GM19238 (cell line): ENCODE results near the gene TMEM179.

Source experiments
- DNase-seq: peaks from one replicate; pipeline ENCODE4 v3.0.0; 2011; ENCODE audit warnings: low spot score; ENCODE audit not compliant: insufficient read length

TMEM179 gene

DNA sequence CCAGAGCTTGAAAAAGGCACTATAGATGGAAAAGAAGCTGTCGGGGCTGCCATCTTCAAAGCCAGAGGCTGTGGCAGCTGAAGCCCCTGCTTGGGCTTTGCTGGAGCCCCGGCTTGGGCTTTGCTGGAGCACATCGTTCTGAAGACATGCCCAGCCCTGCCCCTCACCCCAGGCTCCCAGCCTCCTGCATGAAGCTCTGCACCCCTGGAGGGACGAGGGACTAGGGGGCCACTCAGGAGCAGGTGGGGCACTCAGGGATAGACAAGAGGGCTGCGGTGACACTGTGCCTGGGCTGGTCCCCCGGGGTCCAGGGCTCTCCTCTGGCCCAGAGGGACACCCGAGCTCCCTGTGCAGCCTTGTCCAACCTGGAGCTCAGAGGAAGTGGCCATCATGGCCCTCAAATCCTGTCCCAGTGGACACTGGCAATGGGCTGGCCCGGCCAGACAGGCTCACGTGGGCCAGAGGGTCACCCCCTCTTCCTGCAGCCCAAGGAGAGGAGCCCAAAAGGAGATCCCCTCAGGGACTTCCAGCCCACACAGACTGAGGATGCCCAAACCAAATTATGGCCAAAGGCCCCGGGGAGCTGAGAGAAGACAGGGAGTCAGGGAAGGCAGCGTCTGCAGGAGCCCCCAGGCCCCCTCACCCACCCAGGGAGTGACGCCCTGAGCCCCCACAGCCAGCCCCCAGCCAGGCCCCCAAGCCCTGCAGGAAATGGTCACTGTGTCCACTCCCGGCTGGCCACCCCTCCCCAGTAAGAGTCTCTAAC is 48.1 kb downstream of the TMEM179 start:
- no peak for DNase-seq

- no peak for DNase-seq
Observed at GRCh38 chr14:104555430-104556255, 48.9 kb downstream of the TMEM179 start.

DNA sequence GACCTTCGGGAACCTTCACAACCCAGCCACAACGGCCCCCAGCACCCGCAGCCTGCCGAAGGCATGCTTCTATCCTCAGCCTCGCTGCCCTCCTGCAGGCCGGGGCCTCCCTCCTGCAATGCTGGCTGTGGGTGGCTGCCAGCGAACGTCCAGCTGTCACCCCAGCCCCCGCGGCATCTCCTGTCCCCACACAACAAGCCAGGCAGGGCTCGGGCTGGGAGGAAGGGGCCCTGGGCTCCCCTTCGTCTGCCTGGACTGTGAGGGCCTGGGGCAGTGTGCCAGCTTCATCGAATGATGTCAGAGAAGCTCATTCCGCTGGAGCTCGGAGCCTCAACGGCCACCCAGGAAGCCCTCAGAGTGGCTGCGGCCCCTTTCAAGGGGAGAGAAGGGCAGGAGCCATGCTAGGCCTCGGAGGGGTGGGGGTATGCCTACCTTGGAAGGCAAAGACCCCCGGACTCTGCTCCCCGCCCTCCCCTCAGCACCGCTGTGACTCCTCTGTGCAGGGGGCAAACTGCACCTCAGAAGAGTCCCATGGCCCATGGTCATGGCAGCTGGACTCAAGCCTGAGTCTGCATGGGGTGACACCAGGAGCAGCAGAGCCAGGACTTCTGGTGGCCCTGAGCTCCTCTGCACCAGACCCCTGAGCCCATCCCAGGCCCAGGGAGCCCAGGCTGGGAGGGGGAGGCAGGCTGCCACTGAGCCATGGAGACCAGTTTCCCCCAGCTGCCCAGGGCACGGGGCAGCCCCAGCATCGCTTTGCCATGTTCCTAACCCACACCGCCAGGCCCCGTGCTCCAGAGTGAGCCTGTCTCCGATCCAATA is 49.8 kb downstream of the TMEM179 start:
- no peak for DNase-seq

DNA sequence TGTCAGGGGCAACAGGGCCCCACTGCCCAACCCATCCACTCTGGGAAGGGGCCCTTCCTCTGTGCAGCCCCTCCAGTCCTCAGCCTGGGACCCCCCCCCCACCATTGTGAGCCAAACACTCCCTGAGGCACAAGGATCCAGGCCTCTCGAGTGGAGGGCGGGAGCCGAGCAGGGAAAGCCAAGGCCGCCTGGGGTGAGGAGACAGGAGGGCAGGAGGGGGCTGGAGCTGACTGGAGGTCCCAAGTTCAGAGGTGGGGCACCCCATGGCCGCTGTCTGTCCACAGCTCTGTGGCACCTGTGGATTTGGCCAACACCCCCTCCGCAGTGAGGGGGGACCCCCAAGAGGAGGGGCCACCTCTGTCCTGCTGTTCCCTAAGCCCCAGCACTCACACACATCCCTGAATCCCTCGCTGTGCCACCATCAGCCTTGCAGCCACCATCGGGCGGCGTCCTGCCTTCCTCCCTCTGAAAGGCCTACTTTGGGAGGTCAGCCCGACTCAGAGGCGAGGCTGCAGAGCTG is 50.4 kb downstream of the TMEM179 start:
- no peak for DNase-seq

GRCh38 chr14:104553166-104554087 is 51.1 kb downstream of the TMEM179 start:
- DNase-seq = no peak

DNA sequence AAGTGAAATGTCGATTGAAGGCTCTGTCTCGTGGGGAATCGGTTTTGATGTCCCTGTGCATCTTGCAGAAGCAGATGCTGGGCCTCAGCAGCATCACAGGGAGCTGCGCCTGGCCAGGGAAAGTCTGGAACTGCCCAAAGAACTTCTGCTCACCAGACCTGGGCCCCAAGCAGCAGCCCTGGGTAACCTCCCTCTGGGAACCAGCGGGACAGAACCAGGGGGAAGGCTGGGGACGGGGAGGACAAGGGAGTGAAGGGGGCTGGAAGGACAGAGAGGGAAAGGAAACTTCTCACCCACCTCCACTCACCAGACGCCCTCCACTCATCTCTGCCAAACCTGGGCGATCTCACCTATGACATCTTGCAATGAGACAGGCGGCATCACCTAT is 51.8 kb downstream of the TMEM179 start:
- no peak for DNase-seq

- no peak for DNase-seq
Observed at GRCh38 chr14:104551851-104552737, 52.5 kb downstream of the TMEM179 start.

- DNase-seq = no peak
Observed at GRCh38 chr14:104550861-104551728, 53.5 kb downstream of the TMEM179 start.

GRCh38 chr14:104550340-104550860 is 54.2 kb downstream of the TMEM179 start:
- DNase-seq = no peak

GRCh38 chr14:104549536-104550339 is 54.8 kb downstream of the TMEM179 start:
- DNase-seq = no peak

DNA sequence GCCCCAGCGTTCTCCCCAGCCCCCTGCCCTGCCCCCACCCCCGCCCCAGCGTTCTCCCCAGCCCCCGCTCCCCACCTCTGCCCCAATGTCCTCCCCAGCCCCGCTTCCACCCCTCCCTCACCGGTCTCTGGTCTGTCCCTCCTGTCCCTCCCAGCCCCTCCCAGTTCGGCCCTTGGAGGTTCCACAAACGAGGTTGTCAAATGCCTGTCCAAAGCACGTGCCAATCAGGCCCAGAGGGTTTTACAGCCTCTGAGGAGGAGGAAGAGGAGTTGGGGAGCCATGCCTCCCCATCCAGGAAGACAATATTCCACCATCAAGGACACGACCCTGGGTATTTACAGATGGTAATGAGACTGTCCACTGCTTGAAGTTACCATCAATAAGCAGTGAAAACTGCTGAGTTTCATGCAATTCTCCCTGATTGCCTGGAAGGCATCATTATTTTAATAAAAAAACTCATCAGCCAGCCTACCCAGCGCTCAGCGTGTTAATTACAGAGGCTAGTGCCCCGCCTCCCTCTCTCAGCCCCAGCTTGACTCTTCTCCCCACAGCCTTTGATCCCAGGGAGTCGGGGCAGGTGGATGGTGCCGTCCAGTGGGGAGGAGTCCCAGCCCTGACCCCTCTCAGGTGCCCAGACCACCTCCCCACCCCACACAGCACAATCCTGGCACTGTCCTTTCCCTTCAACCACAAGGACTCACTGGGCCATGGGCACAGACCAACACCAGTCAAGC is 55.6 kb downstream of the TMEM179 start:
- no peak for DNase-seq

GRCh38 chr14:104547998-104548700 is 56.4 kb downstream of the TMEM179 start:
- no peak for DNase-seq

GRCh38 chr14:104547310-104547997 is 57.1 kb downstream of the TMEM179 start:
- DNase-seq = no peak

DNA sequence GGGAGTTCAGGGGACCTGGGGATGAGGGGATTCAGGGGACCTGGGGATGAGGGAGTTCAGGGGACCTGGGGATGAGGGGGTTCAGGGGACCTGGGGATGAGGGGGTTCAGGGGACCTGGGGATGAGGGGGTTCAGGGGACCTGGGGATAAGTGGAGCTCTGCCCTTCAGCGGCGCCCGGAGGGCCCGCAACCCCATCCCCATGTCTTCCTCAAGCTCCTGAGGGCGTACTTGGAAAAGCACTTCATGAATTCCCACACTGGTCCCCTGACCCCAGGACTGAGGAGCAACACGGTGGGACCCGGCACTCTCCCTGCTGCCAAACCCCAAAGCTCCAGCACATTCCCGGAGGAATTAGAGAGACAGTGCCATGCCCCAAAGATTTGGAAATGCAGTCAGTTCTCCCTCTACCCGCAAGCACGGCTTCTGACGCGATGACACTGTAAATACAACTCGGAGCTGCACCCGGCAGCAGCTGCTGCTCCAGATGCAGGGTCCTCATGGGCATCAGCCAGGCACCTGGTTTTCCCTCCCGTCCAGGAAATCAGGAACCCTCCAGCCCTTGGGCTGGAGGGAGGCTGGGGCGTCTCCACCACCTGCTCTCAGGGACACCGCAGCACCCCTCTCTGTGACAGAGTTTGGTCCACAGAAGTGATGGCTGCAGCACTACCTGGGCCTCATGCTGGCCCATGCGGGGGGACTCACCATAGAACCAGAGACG is 57.8 kb downstream of the TMEM179 start:
- no peak for DNase-seq

GRCh38 chr14:104545942-104546501 is 58.5 kb downstream of the TMEM179 start:
- DNase-seq = no peak
